ENCODE data around the gene MDFIC2.
"Not testable (repeated sequence)": the region's sequence is repeated elsewhere in the genome, so short reads cannot be mapped to it uniquely, and the experiment has no call there.

Gene MDFIC2

DNA sequence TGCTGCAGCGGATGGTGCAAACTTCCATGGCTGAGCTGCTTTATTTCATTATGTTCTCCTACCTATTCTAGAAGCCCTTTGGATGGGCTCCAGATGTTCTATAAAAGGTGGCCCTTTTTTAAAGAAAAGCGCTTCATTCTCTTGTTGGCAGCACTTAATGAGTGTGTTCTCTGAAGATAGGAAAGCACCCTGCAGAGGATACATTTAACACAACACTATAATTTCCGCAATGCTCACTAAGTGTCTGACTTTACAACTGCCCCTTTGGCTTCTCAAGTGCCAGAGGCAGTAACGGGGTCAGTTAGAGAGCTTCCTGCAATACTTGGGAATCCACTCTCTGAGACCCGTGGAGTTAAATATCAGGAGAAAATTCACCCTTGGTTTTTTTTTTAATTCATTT lies 88.1 kb downstream of the MDFIC2 start:
- H3K4me1 ChIP-seq (ENCODE audit: control insufficient read depth, low read depth, low read length) = no peaks in the 10 kb centered on the region
- H3K27ac ChIP-seq (ENCODE audit: low read length) = no peak overlapping the region
- H3K36me3 ChIP-seq (ENCODE audit: control insufficient read depth, low read depth, low read length) = no peaks in the 10 kb centered on the region
- H3K9me3 ChIP-seq (ENCODE audit: control insufficient read depth, low read depth, low read length) = no peaks in the 10 kb centered on the region
- H3K27me3 ChIP-seq (ENCODE audit: control insufficient read depth, insufficient read depth, low read length) = no peaks in the 10 kb centered on the region
- no peak overlapping the region for H3K9ac ChIP-seq (ENCODE audit: low read length)
- no peak overlapping the region for H3K4me3 ChIP-seq (ENCODE audit: low read length)

GRCh38 chr3:70218471-70218870 lies 94.0 kb downstream of the MDFIC2 start:
- H3K27me3 ChIP-seq (ENCODE audit: control insufficient read depth, insufficient read depth, low read length) = no peaks in the 10 kb centered on the region
- H3K9me3 ChIP-seq (ENCODE audit: control insufficient read depth, low read depth, low read length) = no peaks in the 10 kb centered on the region
- no peaks in the 10 kb centered on the region for H3K4me1 ChIP-seq (ENCODE audit: control insufficient read depth, low read depth, low read length)
- H3K36me3 ChIP-seq (ENCODE audit: control insufficient read depth, low read depth, low read length) = no peaks in the 10 kb centered on the region
- H3K4me3 ChIP-seq (ENCODE audit: low read length) = no peak overlapping the region
- H3K9ac ChIP-seq (ENCODE audit: low read length) = no peak overlapping the region
- no peak overlapping the region for H3K27ac ChIP-seq (ENCODE audit: low read length)

DNA sequence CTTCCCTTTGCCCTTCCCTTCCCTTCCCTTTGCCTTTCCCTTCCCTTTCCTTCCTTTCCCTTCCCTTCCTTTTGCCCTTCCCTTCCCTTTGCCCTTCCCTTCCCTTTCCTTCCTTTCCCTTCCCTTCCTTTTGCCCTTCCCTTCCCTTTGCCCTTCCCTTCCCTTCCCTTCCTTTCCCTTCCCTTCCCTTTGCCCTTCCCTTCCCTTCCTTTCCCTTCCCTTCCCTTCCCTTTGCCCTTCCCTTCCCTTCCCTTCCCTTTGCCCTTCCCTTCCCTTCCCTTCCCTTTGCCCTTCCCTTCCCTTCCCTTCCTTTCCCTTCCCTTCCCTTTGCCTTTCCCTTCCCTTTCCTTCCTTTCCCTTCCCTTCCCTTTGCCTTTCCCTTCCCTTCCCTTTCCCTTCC lies 101.2 kb downstream of the MDFIC2 start:
- H3K9ac ChIP-seq (ENCODE audit: low read length); H3K4me1 ChIP-seq (ENCODE audit: control insufficient read depth, low read depth, low read length); H3K27ac ChIP-seq (ENCODE audit: low read length); H3K27me3 ChIP-seq (ENCODE audit: control insufficient read depth, insufficient read depth, low read length); H3K4me3 ChIP-seq (ENCODE audit: low read length); H3K36me3 ChIP-seq (ENCODE audit: control insufficient read depth, low read depth, low read length); H3K9me3 ChIP-seq (ENCODE audit: control insufficient read depth, low read depth, low read length): not testable (repeated sequence)

DNA sequence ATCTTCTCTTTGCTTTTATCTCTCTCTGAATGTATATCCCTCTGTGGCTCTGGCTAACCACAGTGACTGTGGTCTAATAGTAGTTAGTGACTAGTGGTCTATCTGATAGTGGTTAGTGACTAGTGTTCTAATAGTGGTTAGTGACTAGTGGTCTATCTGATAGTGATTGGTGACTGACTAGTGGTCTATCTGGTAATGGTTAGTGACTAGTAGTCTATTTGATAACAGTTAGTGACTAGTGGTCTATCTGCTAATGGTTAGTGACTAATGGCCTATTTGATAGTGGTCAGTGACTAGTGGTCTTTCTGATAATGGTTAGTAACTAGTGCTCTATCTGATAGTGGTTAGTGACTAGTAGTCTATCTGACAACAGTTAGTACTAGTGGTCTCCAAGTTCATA lies 110.5 kb downstream of the MDFIC2 start:
- H3K4me1 ChIP-seq (ENCODE audit: control insufficient read depth, low read depth, low read length) = no peaks in the 10 kb centered on the region
- H3K27ac ChIP-seq (ENCODE audit: low read length) = no peak overlapping the region
- H3K27me3 ChIP-seq (ENCODE audit: control insufficient read depth, insufficient read depth, low read length) = no peaks in the 10 kb centered on the region
- H3K9ac ChIP-seq (ENCODE audit: low read length) = no peak overlapping the region
- no peaks in the 10 kb centered on the region for H3K9me3 ChIP-seq (ENCODE audit: control insufficient read depth, low read depth, low read length)
- no peaks in the 10 kb centered on the region for H3K36me3 ChIP-seq (ENCODE audit: control insufficient read depth, low read depth, low read length)
- no peak overlapping the region for H3K4me3 ChIP-seq (ENCODE audit: low read length)

GRCh38 chr3:70189884-70190473 lies 122.5 kb downstream of the MDFIC2 start:
- H3K4me3 ChIP-seq (ENCODE audit: low read length) = no peak overlapping the region
- no peaks in the 10 kb centered on the region for H3K27me3 ChIP-seq (ENCODE audit: control insufficient read depth, insufficient read depth, low read length)
- H3K9me3 ChIP-seq (ENCODE audit: control insufficient read depth, low read depth, low read length) = no peaks in the 10 kb centered on the region
- no peak overlapping the region for H3K27ac ChIP-seq (ENCODE audit: low read length)
- H3K4me1 ChIP-seq (ENCODE audit: control insufficient read depth, low read depth, low read length) = no peaks in the 10 kb centered on the region
- H3K9ac ChIP-seq (ENCODE audit: low read length) = no peak overlapping the region
- no peaks in the 10 kb centered on the region for H3K36me3 ChIP-seq (ENCODE audit: control insufficient read depth, low read depth, low read length)

- H3K4me1 ChIP-seq (ENCODE audit: control insufficient read depth, low read depth, low read length) = peaks cover 22% of the 10 kb centered on the region
- H3K9ac ChIP-seq (ENCODE audit: low read length) = no peak overlapping the region
- H3K9me3 ChIP-seq (ENCODE audit: control insufficient read depth, low read depth, low read length) = no peaks in the 10 kb centered on the region
These were observed 126.2 kb downstream of the MDFIC2 start for GRCh38 chr3:70186221-70186620.

DNA sequence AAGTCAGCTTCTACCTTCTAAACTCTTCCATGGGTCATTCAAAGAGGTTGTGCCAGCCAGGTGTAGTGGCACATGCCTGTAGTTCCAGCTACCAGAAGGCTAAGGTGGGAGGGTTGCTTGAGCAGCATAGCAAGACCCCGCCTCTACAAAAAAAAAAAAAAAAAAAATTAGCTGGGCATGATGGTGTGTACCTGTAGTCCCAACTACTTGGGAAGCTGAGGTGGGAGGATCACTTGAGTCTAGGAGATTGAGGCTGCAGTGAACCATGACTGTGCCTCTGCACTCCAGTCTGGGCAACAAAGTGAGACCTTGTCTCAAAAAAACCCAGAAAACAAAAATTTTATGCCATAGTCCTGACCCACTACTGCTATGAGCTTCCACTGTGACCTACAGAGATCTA lies 126.8 kb downstream of the MDFIC2 start:
- no peaks in the 10 kb centered on the region for H3K9me3 ChIP-seq (ENCODE audit: control insufficient read depth, low read depth, low read length)
- no peak overlapping the region for H3K9ac ChIP-seq (ENCODE audit: low read length)
- H3K27ac ChIP-seq (ENCODE audit: low read length) = no peak overlapping the region

More at GRCh38 chr3:70186221-70186620, 126.2 kb downstream of the MDFIC2 start:
- H3K4me3 ChIP-seq (ENCODE audit: low read length) = no peak overlapping the region
- H3K36me3 ChIP-seq (ENCODE audit: control insufficient read depth, low read depth, low read length) = no peaks in the 10 kb centered on the region
- H3K27me3 ChIP-seq (ENCODE audit: control insufficient read depth, insufficient read depth, low read length) = peaks cover 7% of the 10 kb centered on the region
- H3K27ac ChIP-seq (ENCODE audit: low read length) = no peak overlapping the region

GRCh38 chr3:70183781-70184504 lies 128.5 kb downstream of the MDFIC2 start:
- Histone ChIP-seq H3K36me3 (ENCODE audit: control insufficient read depth, low read depth, low read length) (no peaks in the 10 kb centered on the region), H3K4me3 (ENCODE audit: low read length) (no peak overlapping the region), H3K4me1 (ENCODE audit: control insufficient read depth, low read depth, low read length) (peaks cover 22% of the 10 kb centered on the region), H3K27ac (ENCODE audit: low read length) (no peak overlapping the region), H3K27me3 (ENCODE audit: control insufficient read depth, insufficient read depth, low read length) (peaks cover 7% of the 10 kb centered on the region), H3K9ac (ENCODE audit: low read length) (no peak overlapping the region), H3K9me3 (ENCODE audit: control insufficient read depth, low read depth, low read length) (no peaks in the 10 kb centered on the region)

More for the DNA sequence above, 126.8 kb downstream of the MDFIC2 start:
- H3K36me3 ChIP-seq (ENCODE audit: control insufficient read depth, low read depth, low read length) = no peaks in the 10 kb centered on the region
- H3K4me1 ChIP-seq (ENCODE audit: control insufficient read depth, low read depth, low read length) = peaks cover 22% of the 10 kb centered on the region
- H3K4me3 ChIP-seq (ENCODE audit: low read length) = no peak overlapping the region
- peaks cover 7% of the 10 kb centered on the region for H3K27me3 ChIP-seq (ENCODE audit: control insufficient read depth, insufficient read depth, low read length)

- Histone ChIP-seq H3K9me3 (ENCODE audit: control insufficient read depth, low read depth, low read length) (no peaks in the 10 kb centered on the region), H3K4me1 (ENCODE audit: control insufficient read depth, low read depth, low read length) (peaks cover 22% of the 10 kb centered on the region), H3K36me3 (ENCODE audit: control insufficient read depth, low read depth, low read length) (no peaks in the 10 kb centered on the region), H3K9ac (ENCODE audit: low read length) (no peak overlapping the region), H3K4me3 (ENCODE audit: low read length) (no peak overlapping the region), H3K27ac (ENCODE audit: low read length) (no peak overlapping the region), H3K27me3 (ENCODE audit: control insufficient read depth, insufficient read depth, low read length) (peaks cover 7% of the 10 kb centered on the region)
These were observed 130.3 kb downstream of the MDFIC2 start for GRCh38 chr3:70182166-70182565.

DNA sequence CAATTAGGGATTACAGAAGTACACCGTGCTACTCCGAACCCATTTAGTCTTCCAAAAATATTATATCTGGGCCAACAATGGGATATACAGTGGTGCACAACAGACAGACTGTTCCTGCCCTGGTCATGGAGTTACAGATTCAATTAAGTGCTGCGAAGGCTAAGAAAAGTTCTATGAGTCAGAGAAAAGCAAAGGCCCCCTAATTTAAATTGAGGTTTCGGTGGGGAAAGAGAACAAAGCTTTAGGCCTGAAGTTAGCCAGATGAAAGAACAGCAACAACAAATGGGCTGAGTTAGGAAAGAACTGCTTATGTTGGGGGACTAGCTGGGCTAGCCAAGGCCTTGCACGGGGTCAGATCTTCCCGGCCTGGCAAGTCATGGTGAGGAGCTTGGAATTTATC lies 131.8 kb downstream of the MDFIC2 start:
- Histone ChIP-seq H3K4me3 (ENCODE audit: low read length) (no peak overlapping the region), H3K36me3 (ENCODE audit: control insufficient read depth, low read depth, low read length) (no peaks in the 10 kb centered on the region), H3K4me1 (ENCODE audit: control insufficient read depth, low read depth, low read length) (peaks cover 22% of the 10 kb centered on the region), H3K27me3 (ENCODE audit: control insufficient read depth, insufficient read depth, low read length) (peaks cover 7% of the 10 kb centered on the region), H3K9ac (ENCODE audit: low read length) (no peak overlapping the region), H3K27ac (ENCODE audit: low read length) (no peak overlapping the region), H3K9me3 (ENCODE audit: control insufficient read depth, low read depth, low read length) (no peaks in the 10 kb centered on the region)

DNA sequence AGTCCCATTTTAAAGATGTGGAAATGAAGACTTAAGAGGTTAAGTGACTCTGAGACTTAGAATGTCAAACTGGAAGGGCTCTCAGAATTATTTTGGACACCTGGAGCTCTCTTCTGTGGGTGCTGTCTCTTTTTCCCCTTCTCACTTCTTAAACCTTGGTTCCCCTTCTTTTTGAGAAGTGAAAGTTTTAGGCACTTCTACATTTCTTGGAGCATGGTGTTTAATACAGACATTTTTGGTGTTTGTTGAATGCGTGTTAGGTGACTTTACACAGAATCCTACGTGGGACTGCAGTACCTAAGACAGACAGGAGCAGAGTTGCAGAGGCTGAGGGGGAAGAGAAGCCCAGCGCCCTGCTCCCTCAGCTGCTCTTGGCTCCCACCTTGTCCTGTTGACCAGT lies 133.3 kb downstream of the MDFIC2 start:
- peaks cover 22% of the 10 kb centered on the region for H3K4me1 ChIP-seq (ENCODE audit: control insufficient read depth, low read depth, low read length)
- no peaks in the 10 kb centered on the region for H3K9me3 ChIP-seq (ENCODE audit: control insufficient read depth, low read depth, low read length)
- H3K27ac ChIP-seq (ENCODE audit: low read length) = no peak overlapping the region

More for the DNA sequence above, 133.3 kb downstream of the MDFIC2 start:
- Histone ChIP-seq H3K27me3 (ENCODE audit: control insufficient read depth, insufficient read depth, low read length) (peaks cover 7% of the 10 kb centered on the region), H3K4me3 (ENCODE audit: low read length) (no peak overlapping the region), H3K36me3 (ENCODE audit: control insufficient read depth, low read depth, low read length) (no peaks in the 10 kb centered on the region), H3K9ac (ENCODE audit: low read length) (no peak overlapping the region)
